Measurements from ENCODE around the gene SHLD1.

DNA sequence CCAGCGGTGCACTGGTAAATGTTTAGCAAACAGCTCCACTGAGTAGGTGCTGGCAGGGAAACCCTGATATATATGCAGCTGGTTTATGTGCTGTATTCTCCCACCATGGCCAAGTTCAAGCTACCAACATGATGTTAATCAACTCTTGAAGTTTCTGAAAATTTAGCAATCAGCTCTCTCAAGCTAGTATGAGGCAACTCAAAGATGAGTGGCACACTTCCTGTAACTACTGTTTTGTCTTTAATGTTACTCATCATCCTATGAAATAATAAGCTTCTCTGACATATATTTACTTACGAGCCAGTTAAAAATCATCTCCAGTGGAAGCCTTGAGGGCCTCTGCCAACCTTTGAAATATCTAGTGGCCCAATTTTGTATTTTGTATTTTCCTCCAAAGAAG is 145.4 kb downstream of the SHLD1 start:
- TF ChIP-seq, protein P1, sequence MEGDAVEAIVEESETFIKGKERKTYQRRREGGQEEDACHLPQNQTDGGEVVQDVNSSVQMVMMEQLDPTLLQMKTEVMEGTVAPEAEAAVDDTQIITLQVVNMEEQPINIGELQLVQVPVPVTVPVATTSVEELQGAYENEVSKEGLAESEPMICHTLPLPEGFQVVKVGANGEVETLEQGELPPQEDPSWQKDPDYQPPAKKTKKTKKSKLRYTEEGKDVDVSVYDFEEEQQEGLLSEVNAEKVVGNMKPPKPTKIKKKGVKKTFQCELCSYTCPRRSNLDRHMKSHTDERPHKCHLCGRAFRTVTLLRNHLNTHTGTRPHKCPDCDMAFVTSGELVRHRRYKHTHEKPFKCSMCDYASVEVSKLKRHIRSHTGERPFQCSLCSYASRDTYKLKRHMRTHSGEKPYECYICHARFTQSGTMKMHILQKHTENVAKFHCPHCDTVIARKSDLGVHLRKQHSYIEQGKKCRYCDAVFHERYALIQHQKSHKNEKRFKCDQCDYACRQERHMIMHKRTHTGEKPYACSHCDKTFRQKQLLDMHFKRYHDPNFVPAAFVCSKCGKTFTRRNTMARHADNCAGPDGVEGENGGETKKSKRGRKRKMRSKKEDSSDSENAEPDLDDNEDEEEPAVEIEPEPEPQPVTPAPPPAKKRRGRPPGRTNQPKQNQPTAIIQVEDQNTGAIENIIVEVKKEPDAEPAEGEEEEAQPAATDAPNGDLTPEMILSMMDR (IDR thresholded peaks at IDR 0.05), result no peak
- no peak for TF ChIP-seq POLR2A (IDR thresholded peaks at IDR 0.05)
